Activated CD8-positive, alpha-beta memory T cell treated with anti-CD3 and anti-CD28 coated beads, Interleukin-2, amount 50 U/mL, for 1 hour (primary cell): ENCODE results near the gene VIPR2.
"Not testable (repeated sequence)": the region's sequence is repeated elsewhere in the genome, so short reads cannot be mapped to it uniquely, and the experiment has no call there.

Experiments
- DNase-seq: peaks from one replicate; pipeline ENCODE4 v3.0.0-alpha.2; 2020; ENCODE audit errors: extremely low read depth

Gene VIPR2

DNA sequence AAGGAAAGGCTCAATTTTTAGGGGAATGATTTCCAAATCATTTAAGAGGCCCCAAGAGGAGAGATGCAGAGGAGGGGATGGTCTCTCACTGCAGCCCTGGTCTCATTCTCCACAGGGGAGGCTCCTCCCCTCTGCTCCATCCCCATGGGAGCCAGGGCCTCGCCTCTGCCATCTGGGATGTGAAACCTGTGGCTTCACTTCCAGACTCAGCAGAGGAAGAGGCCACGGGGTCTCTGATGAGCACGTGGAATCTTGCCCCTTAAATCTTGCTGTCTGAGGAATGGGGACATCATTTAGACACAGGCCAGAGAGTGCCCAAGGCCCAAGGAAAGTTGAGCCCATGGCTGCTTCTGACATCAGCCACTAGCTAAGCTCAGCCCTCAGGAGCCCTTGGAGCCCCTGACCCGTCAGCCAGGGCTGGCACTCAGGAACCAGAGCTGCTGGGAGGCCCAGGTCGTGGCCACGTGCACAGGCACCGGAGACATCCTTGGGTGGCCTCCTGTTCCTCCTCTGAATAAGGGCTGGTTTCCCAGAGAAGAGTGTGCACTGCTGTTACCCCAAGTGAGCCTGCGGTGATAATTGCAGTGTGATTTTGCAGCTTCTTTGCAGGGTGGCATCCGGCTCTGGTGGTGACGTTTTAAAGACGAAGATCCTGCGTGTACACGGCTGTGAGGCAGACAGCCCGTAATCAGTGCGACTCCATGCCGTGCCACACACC is 50.5 kb downstream of the VIPR2 start:
- no peak for DNase-seq

DNA sequence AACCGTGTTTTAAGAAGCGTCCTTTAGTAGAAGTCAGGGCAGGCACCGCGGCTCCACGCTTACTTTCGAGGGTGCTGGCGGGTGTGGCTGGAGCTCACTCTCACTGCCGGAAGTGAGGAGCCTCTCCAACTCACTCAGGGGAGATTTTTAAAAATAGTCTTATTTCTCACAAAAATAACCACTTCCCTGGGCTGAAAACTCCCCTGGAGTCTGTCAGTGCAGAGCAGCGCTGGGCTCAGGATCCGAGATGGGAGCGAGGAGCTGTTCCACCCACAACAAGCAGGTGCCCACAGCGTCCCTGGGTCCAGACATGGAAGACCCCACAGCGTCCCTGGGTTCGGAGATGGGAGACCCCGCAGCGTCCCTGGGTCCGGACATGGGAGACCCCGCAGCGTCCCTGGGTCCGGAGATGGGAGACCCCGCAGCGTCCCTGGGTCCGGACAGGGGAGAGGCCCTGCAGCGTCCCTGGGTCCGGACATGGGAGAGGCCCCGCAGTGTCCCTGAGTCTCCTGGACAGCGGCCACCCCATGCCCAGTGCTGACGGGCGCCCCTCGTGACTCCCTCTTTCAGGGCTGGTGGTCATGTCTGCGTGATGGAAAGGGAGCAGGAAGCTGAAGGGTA is 51.2 kb downstream of the VIPR2 start:
- DNase-seq: no peak

DNA sequence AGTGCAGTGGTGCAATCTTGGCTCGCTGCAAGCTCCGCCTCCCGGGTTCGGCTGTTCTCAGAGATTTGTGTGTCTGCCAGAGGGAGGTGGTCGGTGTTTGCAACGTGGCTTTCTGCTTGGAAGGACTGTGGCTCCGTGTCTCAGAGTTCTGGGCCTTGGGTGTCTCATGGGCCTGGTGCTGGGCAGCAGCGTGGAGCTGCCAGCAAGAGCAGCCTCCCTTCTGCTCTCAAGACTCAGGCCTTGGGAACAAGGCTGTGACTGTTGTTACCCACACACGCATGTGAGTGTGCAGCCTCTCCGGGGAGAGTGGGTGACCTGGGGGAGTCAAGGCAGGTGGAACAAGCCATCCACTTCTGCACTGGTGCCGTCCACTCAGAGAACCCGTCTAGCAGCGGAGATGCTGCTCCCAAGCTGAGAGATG is 52.0 kb downstream of the VIPR2 start:
- no peak for DNase-seq

DNA sequence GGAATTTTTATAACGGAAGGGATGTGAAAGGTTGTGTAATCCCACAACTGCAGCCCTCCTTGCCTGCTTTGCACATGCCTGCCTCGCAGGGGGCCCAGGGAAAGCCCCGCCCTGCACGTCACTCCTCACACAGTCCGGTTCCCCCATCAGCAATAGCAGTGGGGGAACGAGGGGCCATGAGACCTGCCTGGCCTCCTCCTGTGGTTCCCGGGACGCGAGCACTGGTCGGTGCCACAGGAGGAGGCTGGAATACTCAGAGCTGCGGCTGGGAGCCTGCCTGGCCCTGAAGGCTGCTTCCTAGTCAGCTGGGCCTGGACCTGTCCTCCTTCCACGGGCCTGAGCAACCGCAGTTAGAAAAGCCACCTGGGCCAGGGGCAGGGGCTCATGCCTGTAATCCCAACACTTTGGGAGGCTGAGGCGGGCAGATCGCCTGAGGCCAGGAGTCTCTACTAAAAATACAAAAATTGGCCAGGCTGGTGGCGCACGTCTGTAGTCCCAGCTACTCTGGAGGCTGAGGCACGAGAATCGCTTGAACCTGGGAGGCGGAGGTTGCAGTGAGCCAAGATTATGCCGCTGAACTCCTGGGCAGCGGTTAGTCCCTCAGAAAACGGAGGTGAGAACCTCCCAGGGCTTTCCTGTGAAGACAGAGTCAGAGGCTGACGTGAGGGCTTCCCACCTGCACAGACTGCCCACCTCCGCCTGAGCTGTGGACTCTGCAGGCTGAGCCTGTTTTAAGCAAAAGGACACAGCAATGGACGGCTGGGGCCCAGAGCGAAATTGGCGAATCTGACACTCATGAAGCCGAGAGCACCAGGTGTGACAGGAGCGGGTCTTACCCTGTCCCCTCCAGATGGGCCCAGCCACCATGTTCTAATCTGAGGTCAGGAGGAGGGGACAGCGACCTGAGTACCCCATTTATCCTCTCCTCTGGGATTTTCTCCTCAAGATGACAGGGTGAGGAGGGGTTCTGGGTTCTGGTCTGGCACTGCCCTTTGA is 52.9 kb downstream of the VIPR2 start:
- DNase-seq: no peak

DNA sequence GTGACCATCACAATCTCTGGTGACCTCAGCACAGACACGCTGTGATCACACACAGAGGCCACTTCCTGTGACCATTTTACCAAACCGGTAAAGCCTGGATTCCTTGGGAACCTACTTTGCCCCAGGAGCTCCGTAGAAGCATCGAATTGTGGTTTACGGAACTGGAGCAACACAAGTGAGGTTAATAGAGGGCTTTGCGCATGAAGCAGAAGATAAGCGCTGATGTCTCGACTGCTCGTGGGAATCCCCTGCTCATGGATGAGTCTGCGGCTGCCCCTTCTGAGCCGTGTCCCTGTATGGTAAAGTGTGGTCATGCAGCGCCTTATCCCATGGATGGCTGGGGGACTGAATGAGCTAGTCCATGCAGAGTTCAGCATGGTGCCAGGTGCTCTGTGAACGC is 53.6 kb downstream of the VIPR2 start:
- no peak for DNase-seq

DNA sequence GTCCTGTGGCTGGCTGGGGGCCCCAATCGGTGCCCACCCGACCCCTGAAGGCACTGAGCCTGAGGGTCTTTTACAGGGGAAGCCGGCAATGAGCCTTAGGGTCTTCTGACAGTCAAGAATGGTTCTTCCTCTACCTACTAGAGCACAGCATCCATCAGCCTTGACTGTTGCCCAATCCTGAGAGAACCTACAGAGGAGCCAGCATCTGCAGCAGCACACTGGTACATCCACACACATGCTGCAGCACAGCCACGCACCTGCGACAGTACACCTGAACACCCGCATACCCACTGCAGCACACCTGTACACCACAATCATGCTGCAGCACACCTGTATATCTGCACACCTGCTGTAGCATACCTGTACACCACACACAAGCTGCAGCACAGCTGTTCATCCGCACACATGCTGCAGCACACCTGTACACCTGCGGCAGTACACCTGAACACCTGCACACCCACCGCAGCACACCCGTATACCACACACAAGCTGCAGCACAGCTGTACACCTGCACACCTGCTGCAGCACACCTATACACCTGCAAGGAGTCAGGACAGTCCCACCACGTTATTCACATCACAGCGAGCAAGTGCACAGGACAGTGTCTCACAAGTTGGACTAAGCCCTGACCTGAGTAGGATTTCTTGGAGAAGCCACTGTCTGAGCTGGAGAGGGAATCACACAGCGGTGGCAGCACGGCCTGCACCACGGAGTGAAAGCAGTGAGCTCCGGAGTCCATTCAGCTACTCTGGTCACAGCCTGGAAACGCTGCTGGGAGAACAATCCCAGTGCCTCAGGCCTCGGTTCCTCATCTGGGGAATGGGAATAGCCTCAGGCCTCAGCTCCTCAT is 56.4 kb downstream of the VIPR2 start:
- DNase-seq: no peak

DNA sequence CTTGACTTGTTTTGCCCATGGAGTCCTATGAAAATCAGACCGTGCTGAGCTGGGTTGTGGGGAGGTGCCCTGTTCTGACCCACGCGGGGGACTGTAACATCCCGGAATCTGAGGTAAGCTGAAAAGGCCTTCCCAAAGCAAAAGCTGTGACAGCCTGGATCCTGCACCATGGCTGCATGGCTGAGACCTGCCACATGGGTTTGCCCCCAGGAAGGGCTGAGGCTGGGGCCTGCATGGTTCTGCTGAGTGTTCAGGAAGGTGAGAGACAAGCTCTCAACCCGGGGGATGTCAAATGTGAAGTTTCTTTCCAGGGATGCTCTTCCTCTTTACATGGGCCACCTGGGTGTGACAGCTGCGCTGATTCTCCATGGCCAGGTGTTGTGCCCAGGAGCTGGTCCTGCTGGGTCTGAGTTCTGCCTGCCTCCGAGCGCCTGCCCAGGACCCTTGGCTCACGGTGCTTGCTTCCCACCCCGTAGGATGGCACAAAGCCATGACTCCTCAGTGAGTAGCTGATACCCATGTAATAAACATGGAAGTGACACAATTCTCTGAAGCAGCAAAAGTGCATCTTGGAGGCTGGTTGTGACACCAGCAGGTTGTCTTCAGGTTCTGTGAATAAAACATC is 58.3 kb downstream of the VIPR2 start:
- no peak for DNase-seq

DNA sequence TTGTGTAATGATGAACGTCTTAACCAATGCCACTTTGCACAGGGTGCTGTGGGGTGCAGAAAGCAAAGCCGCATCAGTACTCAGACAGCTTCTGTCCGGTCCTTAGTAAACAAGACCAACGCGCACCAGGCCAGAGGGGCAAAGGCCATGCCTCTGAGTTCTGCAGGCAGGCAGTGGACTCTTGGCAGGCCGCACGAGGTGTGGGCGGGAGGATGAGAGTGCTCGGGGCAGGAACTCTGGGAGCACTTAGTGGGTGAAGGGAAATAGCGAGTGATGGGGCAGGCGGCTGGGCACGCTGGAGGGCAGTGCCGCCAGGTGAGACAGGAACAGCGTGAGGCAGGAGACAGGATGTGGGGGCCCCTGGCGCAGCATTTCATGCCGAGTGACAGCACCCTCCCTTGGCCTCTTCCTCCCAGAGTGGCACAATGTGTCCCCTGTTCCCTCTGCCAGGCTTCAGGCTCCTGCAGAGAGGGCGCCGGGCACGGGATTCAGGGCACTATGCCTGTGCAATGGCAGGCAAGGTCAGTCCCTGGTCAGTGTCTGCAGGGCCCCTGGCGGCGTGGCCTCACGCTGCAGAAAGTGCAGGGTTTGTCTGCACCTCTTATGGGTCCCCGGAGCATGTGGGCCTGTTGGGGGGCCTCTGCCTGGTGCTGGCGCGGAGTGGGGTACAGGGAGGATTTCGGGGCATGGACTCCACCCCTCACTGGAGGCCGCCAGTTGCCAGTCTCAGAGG is 60.4 kb downstream of the VIPR2 start:
- DNase-seq: no peak

DNA sequence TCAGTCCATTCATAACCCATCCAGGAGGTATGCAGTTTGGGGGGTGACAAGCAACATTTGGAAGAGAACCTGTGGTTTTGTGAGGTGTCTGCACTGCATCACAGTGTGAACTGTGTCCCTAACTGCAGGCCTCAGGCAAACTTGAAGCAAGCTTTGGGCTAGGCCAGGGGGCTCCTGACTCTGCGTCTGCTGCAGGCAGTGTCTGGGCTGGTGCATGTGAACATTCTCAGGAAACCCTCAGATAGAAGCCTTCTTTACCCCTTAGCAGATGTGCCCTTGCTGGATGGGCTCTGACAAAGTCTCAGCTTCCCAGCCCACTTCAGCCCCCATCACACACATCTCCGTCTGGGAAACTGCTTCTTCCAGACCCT is 61.0 kb downstream of the VIPR2 start:
- no peak for DNase-seq

DNA sequence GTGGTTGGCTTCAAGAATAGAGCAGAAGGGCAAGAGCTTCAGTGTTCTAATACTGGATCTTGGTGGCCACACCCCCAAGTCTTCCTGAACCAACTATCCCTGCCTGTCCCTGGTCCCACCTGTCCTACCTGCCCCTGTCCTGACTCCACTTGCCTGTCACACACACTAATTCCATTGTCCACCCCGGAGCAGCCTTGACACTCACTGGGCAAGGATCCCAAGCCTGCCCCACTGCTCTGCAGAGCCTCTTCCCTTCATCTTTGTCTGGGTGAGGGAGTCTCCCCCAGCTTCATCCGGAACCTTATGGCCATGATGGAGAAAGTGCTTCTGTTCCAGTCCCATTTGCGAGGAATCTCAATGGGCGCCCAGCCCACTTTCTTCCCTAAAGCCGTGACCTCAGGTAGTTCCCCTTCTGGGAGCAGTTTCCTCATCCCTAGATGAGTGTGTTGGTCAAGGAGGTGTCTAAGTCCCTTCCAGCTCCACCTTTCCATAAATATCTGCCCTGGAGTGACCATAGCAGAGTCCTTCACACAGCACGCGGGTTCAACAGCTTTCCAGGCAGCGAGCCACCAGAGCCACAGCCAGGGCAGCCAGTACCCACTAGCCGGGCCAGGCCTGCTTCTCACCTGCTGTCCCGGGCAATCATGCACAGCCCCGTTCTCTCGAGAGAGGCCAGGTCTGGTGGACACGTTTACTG is 61.5 kb downstream of the VIPR2 start:
- DNase-seq: no peak

DNA sequence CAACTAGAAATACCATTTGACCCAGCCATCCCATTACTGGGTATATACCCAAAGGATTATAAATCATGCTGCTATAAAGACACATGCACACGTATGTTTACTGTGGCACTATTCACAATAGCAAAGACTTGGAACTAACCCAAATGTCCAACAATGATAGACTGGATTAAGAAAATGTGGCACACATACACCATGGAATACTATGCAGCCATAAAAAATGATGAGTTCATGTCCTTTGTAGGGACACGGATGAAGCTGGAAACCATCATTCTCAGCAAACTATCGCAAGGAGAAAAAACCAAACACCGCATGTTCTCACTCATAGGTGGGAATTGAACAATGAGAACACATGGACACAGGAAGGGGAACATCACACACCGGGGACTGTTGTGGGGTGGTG is 62.6 kb downstream of the VIPR2 start:
- not testable (repeated sequence) for DNase-seq

DNA sequence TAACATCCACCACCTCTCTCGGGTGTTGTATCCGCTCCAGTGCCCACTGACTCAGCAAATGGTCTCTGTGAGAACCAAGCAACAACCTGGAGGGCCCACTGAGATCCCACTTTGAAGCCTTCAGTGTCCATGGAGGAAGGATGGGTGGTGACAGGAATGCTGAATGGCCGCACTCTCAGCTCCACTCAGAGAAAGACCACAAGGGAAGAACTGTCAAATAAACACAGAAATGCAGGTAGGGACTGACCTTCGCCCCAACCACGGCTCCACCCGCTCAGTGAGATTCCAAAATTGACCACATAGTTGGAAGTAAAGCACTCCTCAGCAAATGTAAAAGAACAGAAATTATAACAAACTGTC is 65.8 kb downstream of the VIPR2 start:
- DNase-seq: no peak

DNA sequence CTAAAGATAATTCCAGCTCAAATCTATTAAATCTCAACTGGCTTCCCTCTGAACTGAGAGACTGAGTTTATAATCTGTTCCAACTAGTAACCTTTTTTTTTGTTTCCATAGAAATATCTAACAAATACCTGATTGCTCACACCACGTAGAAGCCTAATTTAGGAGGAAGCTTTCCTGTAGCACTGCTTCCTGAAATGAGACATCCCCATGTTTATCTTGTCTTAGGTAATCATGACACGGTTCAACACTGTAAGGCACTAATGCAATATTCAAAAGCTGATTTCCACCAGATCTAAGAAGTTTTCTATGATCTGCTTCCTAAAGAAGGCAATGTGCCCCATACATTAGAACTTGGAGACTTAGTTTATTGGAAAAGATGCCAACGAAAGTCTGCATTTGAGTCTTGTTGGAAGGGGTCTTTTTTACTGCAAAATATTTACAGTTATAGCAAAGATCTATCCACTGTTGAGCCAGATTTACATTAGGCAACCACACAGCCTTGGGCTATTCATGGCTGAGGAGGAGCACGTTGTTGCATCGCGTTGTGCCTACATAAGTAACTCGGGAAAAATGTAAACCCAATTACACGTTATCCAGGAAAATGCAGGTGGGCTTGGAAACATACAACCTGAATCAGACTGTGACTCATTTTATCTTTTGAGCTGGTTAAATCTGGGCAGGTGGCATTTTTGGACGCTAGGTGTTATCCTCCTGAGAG is 66.3 kb downstream of the VIPR2 start:
- no peak for DNase-seq

DNA sequence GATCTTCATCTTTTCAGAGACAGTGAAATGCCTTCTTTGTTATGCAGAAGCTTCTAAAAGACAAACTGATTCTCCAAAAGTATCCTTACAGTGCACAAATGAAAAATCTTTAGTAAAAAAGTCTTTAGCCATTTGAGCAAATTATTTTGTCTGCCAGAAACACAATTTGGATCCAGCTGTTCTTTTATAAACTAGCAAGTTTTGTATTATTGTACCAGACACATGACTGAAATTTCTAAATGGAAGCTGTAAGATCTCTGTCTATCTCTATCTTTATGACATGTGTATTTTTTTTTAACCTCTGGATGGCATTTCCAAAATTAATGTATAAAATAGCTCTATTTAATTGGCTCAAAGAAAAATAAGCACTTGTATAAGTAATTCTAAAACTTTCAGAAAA is 68.3 kb downstream of the VIPR2 start:
- DNase-seq: no peak

DNA sequence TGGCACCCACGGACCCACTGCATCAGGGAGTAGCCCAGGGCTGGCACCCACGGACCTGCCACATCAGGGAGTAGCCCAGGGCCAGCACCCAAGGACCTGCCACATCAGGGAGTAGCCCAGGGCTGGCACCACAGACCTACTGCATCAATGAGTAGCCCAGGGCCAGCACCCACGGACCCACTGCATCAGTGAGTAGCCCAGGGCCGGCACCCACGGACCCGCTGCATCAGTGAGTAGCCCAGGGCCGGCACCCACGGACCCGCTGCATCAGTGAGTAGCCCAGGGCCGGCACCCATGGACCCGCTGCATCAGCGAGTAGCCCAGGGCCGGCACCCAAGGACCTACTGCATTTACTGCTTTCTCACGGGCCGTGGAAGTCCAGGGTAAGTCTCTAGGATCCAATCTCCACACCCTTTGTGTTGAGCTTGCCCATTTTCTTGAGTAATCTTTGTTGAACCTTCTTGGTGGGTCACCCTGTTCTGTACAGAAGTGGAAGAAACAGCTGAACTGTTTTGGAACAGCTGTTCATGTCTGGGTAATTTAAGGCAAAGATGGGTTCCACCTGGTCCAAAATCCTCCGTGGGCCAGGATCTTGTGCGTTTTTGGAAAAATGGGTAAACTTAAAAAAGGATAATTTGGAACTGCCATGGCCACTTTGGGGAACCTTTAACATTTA is 69.0 kb downstream of the VIPR2 start:
- DNase-seq: no peak

DNA sequence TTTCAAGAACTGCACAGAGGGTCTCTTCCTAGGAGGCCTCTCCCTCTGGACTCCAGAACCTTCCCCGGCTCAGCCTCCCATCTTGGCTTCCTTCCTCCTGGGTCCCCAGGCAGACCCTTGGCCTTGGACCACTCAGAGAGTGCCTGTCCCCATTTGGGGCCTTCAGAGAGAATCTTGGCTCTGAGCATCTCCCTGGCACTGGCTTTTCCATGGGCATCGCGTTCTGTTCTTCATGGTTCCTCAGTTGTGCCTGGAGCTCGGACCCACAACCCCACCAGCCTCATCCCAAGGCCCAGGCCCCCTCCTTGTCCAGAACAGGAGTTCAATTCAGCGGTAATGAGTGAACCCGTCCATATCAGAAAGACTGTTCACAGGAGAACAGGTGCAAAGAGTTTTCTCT is 73.4 kb downstream of the VIPR2 start:
- DNase-seq: no peak

DNA sequence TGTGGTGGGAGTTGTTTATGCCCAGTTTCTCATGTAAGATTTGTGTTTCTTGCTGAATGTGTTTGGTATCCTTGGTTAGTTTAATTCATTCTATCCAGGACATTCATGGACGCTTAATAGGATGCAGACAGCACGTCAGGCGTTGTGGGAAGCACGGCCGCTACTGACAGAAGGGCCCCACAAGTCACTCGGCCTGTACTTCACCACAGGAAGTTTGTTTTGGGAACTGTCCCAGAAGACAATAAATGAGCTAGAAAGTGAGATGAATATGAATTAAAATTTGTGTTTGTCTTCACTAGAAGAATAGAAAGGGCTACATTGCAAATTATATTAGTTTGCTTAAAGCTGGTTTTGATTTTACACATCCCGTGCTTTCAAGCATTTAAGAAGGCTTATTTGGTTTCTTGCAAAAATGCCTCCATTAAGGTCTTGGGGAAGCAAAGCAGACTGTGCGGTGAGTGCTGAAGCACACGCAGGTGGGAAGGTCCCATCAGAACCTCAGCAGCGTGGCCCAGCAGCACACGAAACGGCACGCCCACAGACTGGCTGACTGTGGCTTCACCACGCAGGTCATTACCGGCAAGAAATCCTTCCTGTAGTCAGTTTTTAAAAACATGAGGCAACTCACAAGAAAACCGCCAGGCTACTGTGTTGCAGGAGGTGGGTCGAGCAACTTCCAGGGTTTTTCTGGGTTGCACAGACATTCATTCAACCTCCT is 74.1 kb downstream of the VIPR2 start:
- no peak for DNase-seq

DNA sequence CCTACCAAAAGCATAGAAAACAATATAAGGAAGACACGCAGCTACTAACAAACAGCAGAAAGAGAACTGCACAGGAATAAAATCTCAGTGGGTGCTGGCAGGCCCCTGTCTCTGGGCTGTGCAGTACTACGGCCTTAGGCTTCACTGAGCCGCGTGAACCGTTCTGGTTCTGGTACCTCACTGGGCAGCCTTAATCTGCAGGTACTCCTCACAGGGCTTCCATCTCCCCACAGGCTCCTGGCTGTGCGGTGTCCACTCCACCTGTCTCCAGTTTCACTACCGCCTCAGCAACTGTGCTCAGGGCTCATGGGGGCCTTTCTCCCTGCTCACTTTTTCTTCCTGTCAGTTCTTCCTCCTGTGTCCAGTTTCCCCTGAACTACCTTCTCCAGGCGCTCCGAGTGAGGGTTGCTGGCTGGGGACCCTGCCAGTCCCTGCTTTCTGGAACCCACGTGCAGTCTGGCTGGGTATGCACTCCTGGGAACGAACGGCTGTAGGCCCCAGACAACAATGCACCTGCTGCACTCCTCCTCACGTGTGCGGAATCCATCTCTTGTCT is 75.7 kb downstream of the VIPR2 start:
- no peak for DNase-seq
